ENCODE results near the gene NMNAT2. TPM values are rescaled to one million over a fixed set of nuclear protein-coding genes. Genes with fewer than 3 reads are reported as not detected.

NMNAT2 gene
- total and polyA plus RNA-seq, 3 donors from 2014 or later: 23.6 to 52.0 (median 45.7) TPM

- no peak for DNase-seq
- peaks cover 29% of the 10 kb centered on the region for H3K4me1 ChIP-seq
- no peaks in the 10 kb centered on the region for H3K9me3 ChIP-seq
- no peak overlapping the region for H3K27ac ChIP-seq
- WGBS, 2 donors: 83 to 99% methylated on average over 5 of the region's 5 CpGs
- no peak for TF ChIP-seq POLR2A (IDR thresholded peaks at IDR 0.05)
- TF ChIP-seq, protein P1, sequence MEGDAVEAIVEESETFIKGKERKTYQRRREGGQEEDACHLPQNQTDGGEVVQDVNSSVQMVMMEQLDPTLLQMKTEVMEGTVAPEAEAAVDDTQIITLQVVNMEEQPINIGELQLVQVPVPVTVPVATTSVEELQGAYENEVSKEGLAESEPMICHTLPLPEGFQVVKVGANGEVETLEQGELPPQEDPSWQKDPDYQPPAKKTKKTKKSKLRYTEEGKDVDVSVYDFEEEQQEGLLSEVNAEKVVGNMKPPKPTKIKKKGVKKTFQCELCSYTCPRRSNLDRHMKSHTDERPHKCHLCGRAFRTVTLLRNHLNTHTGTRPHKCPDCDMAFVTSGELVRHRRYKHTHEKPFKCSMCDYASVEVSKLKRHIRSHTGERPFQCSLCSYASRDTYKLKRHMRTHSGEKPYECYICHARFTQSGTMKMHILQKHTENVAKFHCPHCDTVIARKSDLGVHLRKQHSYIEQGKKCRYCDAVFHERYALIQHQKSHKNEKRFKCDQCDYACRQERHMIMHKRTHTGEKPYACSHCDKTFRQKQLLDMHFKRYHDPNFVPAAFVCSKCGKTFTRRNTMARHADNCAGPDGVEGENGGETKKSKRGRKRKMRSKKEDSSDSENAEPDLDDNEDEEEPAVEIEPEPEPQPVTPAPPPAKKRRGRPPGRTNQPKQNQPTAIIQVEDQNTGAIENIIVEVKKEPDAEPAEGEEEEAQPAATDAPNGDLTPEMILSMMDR (IDR thresholded peaks at IDR 0.05): no peak
- intact Hi-C loops (cut with DNase I; ENCODE audit: low total_unique reads): no loop called here
- no peaks in the 10 kb centered on the region for H3K27me3 ChIP-seq
- no peak overlapping the region for H3K4me3 ChIP-seq
- H3K36me3 ChIP-seq (ENCODE audit: low read depth, missing control alignments): no peaks in the 10 kb centered on the region
Measured at GRCh38 chr1:183284086-183284485, 134.1 kb downstream of the NMNAT2 start.

GRCh38 chr1:183283286-183283685, 134.9 kb downstream of the NMNAT2 start:
- no peak overlapping the region for H3K4me3 ChIP-seq
- TF ChIP-seq POLR2A (IDR thresholded peaks at IDR 0.05): no peak
- TF ChIP-seq, protein P1 (IDR thresholded peaks at IDR 0.05): no peak
- H3K27me3 ChIP-seq: no peaks in the 10 kb centered on the region
- intact Hi-C loops (cut with DNase I; ENCODE audit: low total_unique reads): no loop called here
- no peak for DNase-seq
- H3K36me3 ChIP-seq (ENCODE audit: low read depth, missing control alignments): no peaks in the 10 kb centered on the region
- WGBS, 2 donors: 56 to 69% methylated on average over 5 of the region's 5 CpGs
- peaks cover 29% of the 10 kb centered on the region for H3K4me1 ChIP-seq
- no peaks in the 10 kb centered on the region for H3K9me3 ChIP-seq
- no peak overlapping the region for H3K27ac ChIP-seq

DNA sequence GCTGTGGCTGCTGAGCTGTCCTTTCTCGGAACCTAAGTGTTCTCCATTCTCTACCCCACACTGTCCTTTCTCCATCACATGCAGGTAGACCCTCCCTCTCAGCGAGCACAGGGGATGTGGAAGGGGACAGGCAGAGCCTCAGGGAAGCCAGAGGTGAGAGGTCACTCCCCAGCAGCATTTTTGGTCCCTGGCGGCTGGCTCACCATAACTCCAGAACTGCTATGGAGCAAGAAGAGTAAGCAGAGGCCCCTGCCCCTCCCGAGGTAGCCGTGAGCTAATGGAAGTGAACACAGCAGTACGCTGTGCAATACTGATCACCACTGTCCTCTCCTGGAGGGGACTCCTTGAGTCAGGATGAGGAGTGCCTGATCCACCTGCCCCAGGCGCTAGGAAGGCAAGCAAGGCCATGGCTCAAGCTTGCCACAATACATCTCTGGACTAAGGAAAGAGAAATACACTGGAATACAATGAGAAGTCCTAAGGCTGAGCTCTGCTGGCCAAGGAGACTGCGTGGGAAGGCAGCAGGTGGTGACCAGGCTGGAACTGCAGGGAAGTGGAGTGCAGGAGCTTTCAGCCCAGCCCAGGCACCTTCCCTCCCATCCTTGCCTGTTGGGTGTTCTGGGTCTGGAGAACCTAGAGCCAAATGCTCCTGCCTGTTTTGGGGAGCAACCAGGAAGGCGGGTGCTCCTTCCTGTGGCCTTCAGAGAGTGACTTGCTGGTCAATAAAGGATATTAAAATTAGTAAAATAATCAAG, 135.9 kb downstream of the NMNAT2 start:
- no peak for DNase-seq
- peaks cover 21% of the 10 kb centered on the region for H3K4me1 ChIP-seq
- intact Hi-C loops (cut with DNase I; ENCODE audit: low total_unique reads): no loop called here
- H3K9me3 ChIP-seq: no peaks in the 10 kb centered on the region
- TF ChIP-seq, protein P1 (IDR thresholded peaks at IDR 0.05): no peak
- peak overlapping the region in 1 of 2 donors; percentile 73 for H3K27ac ChIP-seq
- H3K27me3 ChIP-seq: no peaks in the 10 kb centered on the region
- H3K36me3 ChIP-seq (ENCODE audit: low read depth, missing control alignments): no peaks in the 10 kb centered on the region
- 65 to 67% methylated on average over 7 to 9 of the region's 9 CpGs for WGBS, 2 donors
- no peak overlapping the region for H3K4me3 ChIP-seq

- intact Hi-C loops (cut with DNase I; ENCODE audit: low total_unique reads): no loop called here
- Histone ChIP-seq H3K27ac (peak overlapping the region in 1 of 2 donors; percentile 73), H3K4me1 (peaks cover 14% of the 10 kb centered on the region), H3K36me3 (ENCODE audit: low read depth, missing control alignments) (no peaks in the 10 kb centered on the region), H3K9me3 (no peaks in the 10 kb centered on the region), H3K27me3 (no peaks in the 10 kb centered on the region), H3K4me3 (no peak overlapping the region)
- peak; percentile 96 for DNase-seq
- 29 to 59% methylated on average over 12 of the region's 12 CpGs for WGBS, 2 donors
- TF ChIP-seq, protein P1 (IDR thresholded peaks at IDR 0.05): peak; percentile 89 to 92 (median 92)
- TF ChIP-seq POLR2A (IDR thresholded peaks at IDR 0.05): no peak
Measured at GRCh38 chr1:183281553-183282091, 136.6 kb downstream of the NMNAT2 start.

Data from testis (tissue), 3 donors.